Bronchial epithelial cell (primary cell): Measurements from ENCODE around the gene PTPRD. TPM values are rescaled to one million over a fixed set of nuclear protein-coding genes. Genes with fewer than 3 reads are reported as not detected.

Experiments used
- DNase-seq: peaks from one replicate; pipeline ENCODE4 v3.0.0-alpha.2; 2010; ENCODE audit warnings: low read depth
- FAIRE-seq: peaks from 2 replicates; lab custom pipeline; 2011; peaks lifted over from hg19 to GRCh38; lab: Jason Lieb, UNC
- H3K27me3 ChIP-seq: 2 replicates; pipeline ENCODE4 v1.5.1; 2011; ENCODE audit warnings: low read length; ENCODE audit not compliant: control insufficient read depth, insufficient read depth
- H3K36me3 ChIP-seq: 2 replicates; pipeline ENCODE4 v1.5.1; 2011; ENCODE audit warnings: low read length; ENCODE audit not compliant: control insufficient read depth, insufficient read depth
- H3K4me3 ChIP-seq: 2 replicates; pipeline ENCODE4 v1.5.1; 2011; ENCODE audit warnings: mild to moderate bottlenecking, low read depth, low read length, control low read depth
- CTCF ChIP-seq: IDR thresholded peaks from 2 replicates; pipeline ENCODE4 v1.5.1; 2011; ENCODE audit warnings: mild to moderate bottlenecking, moderate library complexity, low read length, control low read depth, inconsistent platforms; ENCODE audit not compliant: insufficient read depth, severe bottlenecking
- total RNA-seq: library from RNA; depleted of rRNA; stranded (reverse); fragments of >200 nt; gene quantifications from 2 replicates; pipeline ENCODE4 v1.2.1, GENCODE V29; 2014

Gene PTPRD
- total RNA-seq, 1 donor from 2014 or later, result 2.9 TPM

GRCh38 chr9:10008101-10008799, 604.6 kb downstream of the PTPRD start:
- no peak for TF ChIP-seq CTCF
- Histone ChIP-seq H3K4me3 (no peak overlapping the region), H3K27me3 (no peaks in the 10 kb centered on the region), H3K36me3 (no peaks in the 10 kb centered on the region)
- no peak for FAIRE-seq
- no peak for DNase-seq

GRCh38 chr9:10007356-10007755, 605.4 kb downstream of the PTPRD start:
- no peak for DNase-seq
- no peak overlapping the region for H3K4me3 ChIP-seq
- H3K27me3 ChIP-seq, result no peaks in the 10 kb centered on the region
- TF ChIP-seq CTCF, result no peak
- no peaks in the 10 kb centered on the region for H3K36me3 ChIP-seq
- no peak for FAIRE-seq

GRCh38 chr9:10005206-10005605, 607.6 kb downstream of the PTPRD start:
- Histone ChIP-seq H3K27me3 (no peaks in the 10 kb centered on the region), H3K36me3 (no peaks in the 10 kb centered on the region), H3K4me3 (no peak overlapping the region)
- no peak for FAIRE-seq
- no peak for DNase-seq
- TF ChIP-seq CTCF, result no peak

- no peak for FAIRE-seq
- Histone ChIP-seq H3K27me3 (no peaks in the 10 kb centered on the region), H3K4me3 (no peak overlapping the region), H3K36me3 (no peaks in the 10 kb centered on the region)
- DNase-seq, result peak; percentile 10
- TF ChIP-seq CTCF, result no peak
Measured at GRCh38 chr9:10003047-10003446, 609.8 kb downstream of the PTPRD start.

- DNase-seq (no peak), FAIRE-seq (no peak)
- Histone ChIP-seq H3K4me3 (no peak overlapping the region), H3K36me3 (no peaks in the 10 kb centered on the region), H3K27me3 (no peaks in the 10 kb centered on the region)
- no peak for TF ChIP-seq CTCF
Measured at GRCh38 chr9:10000669-10001068, 612.1 kb downstream of the PTPRD start.
